GM23338 (cell line): ENCODE results near the gene ESYT2. TPM values are rescaled to one million over a fixed set of nuclear protein-coding genes. Genes with fewer than 3 reads are reported as not detected.

ENCODE experiments used
- ATAC-seq: fragments of 200-7000 bp; cut with Tn5 transposase; 3 replicates; pipeline ENCODE4 v1.9.1; 2020
- DNase-seq: peaks from one replicate; pipeline ENCODE4 v3.0.0-alpha.2; 2015; ENCODE audit warnings: low spot score
- H2AFZ ChIP-seq: fragments of 200-600 bp; sonication (generic); 2 replicates; pipeline ENCODE4 v1.8.0; 2016; ENCODE audit warnings: antibody characterized with exemption, mild to moderate bottlenecking, moderate library complexity
- H3F3A ChIP-seq: fragments of 200-600 bp; sonication (generic); replicated peaks from 2 replicates; pipeline ENCODE4 v1.8.0; 2017; ENCODE audit warnings: antibody characterized with exemption, mixed run types, low read depth
- H3K27ac ChIP-seq: fragments of 200-600 bp; sonication (generic); 2 replicates; pipeline ENCODE4 v1.6.1; 2016; ENCODE audit warnings: low read depth
- H3K27me3 ChIP-seq: fragments of 200-600 bp; sonication (generic); 2 replicates; pipeline ENCODE4 v1.8.0; 2016; ENCODE audit warnings: mild to moderate bottlenecking, mixed run types, moderate library complexity; ENCODE audit not compliant: insufficient read depth
- H3K36me3 ChIP-seq: fragments of 200-600 bp; sonication (generic); 2 replicates; pipeline ENCODE4 v1.8.0; 2016; ENCODE audit warnings: mild to moderate bottlenecking; ENCODE audit not compliant: insufficient read depth
- H3K4me1 ChIP-seq: fragments of 200-600 bp; sonication (generic); 2 replicates; pipeline ENCODE4 v1.8.0; 2016; ENCODE audit warnings: mild to moderate bottlenecking, moderate library complexity; ENCODE audit not compliant: insufficient read depth
- H3K4me2 ChIP-seq: fragments of 200-600 bp; sonication (generic); 2 replicates; pipeline ENCODE4 v1.7.1; 2017; ENCODE audit warnings: mixed run types
- H3K4me3 ChIP-seq: fragments of 200-600 bp; sonication (generic); 2 replicates; pipeline ENCODE4 v1.6.1; 2016; ENCODE audit warnings: mixed run types
- H3K79me2 ChIP-seq: fragments of 200-600 bp; sonication (generic); replicated peaks from 2 replicates; pipeline ENCODE4 v1.8.0; 2017; ENCODE audit warnings: mild to moderate bottlenecking; ENCODE audit not compliant: insufficient read depth
- H3K9me2 ChIP-seq: fragments of 200-600 bp; sonication (generic); 2 replicates; pipeline ENCODE4 v1.8.0; 2017; ENCODE audit not compliant: insufficient read depth
- H4K20me1 ChIP-seq: fragments of 200-600 bp; sonication (generic); replicated peaks from 2 replicates; pipeline ENCODE4 v1.8.0; 2017; ENCODE audit warnings: mild to moderate bottlenecking; ENCODE audit not compliant: insufficient read depth
- H3K27ac Mint-ChIP-seq: 2 replicates; pipeline ENCODE4 v1.8.0; 2020; ENCODE audit warnings: inconsistent platforms, mild to moderate bottlenecking, moderate library complexity, mixed read lengths
- H3K27me3 Mint-ChIP-seq: 3 replicates; pipeline ENCODE4 v1.8.0; 2022; ENCODE audit warnings: low read depth, mild to moderate bottlenecking, moderate library complexity, mixed read lengths, inconsistent platforms; ENCODE audit not compliant: insufficient read depth, poor library complexity
- H3K36me3 Mint-ChIP-seq: 3 replicates; pipeline ENCODE4 v1.8.0; 2021; ENCODE audit warnings: low read depth, mild to moderate bottlenecking, inconsistent platforms, moderate library complexity, mixed read lengths
- H3K4me1 Mint-ChIP-seq: 3 replicates; pipeline ENCODE4 v1.8.0; 2020; ENCODE audit warnings: mild to moderate bottlenecking, inconsistent platforms, mixed read lengths
- H3K4me3 Mint-ChIP-seq: 3 replicates; pipeline ENCODE4 v1.8.0; 2021; ENCODE audit warnings: moderate library complexity, mild to moderate bottlenecking, inconsistent platforms, mixed read lengths
- H3K9me3 Mint-ChIP-seq: 3 replicates; pipeline ENCODE4 v1.8.0; 2020; ENCODE audit warnings: moderate library complexity, mild to moderate bottlenecking, inconsistent platforms, mixed read lengths
- CREB1 ChIP-seq: fragments of 250-450 bp; sonication (Bioruptor Pico); IDR thresholded peaks from 2 replicates; pipeline ENCODE4 v1.5.0; 2020; ENCODE audit warnings: low read depth, mild to moderate bottlenecking, moderate library complexity
- EZH2 ChIP-seq: fragments of 200-600 bp; sonication (generic); IDR thresholded peaks from one replicate; pipeline ENCODE4 v1.8.0; 2017; ENCODE audit warnings: antibody characterized with exemption, mild to moderate bottlenecking, low read depth; ENCODE audit not compliant: unreplicated experiment
- EZH2phosphoT487 ChIP-seq: fragments of 200-600 bp; sonication (generic); IDR thresholded peaks from one replicate; pipeline ENCODE4 v1.8.1; 2018; ENCODE audit warnings: antibody characterized with exemption; ENCODE audit not compliant: unreplicated experiment
- JUNB ChIP-seq: IDR thresholded peaks from one replicate; pipeline ENCODE4 v1.6.1; 2016; ENCODE audit warnings: antibody characterized with exemption; ENCODE audit not compliant: unreplicated experiment
- NANOG ChIP-seq: IDR thresholded peaks from 2 replicates; pipeline ENCODE4 v1.6.1; 2016; ENCODE audit warnings: antibody characterized with exemption, borderline replicate concordance
- POLR2AphosphoS5 ChIP-seq: IDR thresholded peaks from 2 replicates; pipeline ENCODE4 v1.6.1; 2016; ENCODE audit warnings: antibody characterized with exemption, low read depth
- STAT1 ChIP-seq: IDR thresholded peaks from one replicate; pipeline ENCODE4 v1.6.1; 2016; ENCODE audit warnings: antibody characterized with exemption; ENCODE audit not compliant: unreplicated experiment
- ZNF114 ChIP-seq: fragments of 250-450 bp; sonication (Bioruptor Pico); IDR thresholded peaks from 2 replicates; pipeline ENCODE4 v1.5.0; 2020; ENCODE audit warnings: mild to moderate bottlenecking, moderate library complexity
- ZNF331 ChIP-seq: fragments of 250-450 bp; sonication (Bioruptor Pico); IDR thresholded peaks from 2 replicates; pipeline ENCODE4 v1.5.0; 2020; ENCODE audit warnings: low read depth, mild to moderate bottlenecking, moderate library complexity
- polyA plus RNA-seq: library from polyadenylated mRNA; unstranded; fragments of >200 nt; fragmentation: Nextera tagmentation; extraction: Ambion mirVana; gene quantifications from 2 replicates; pipeline ENCODE4 v1.2.1, GENCODE V29; 2016
- total RNA-seq: library from RNA; depleted of rRNA; stranded (reverse); fragments of >200 nt; shearing (Covaris generic); gene quantifications from 2 replicates; pipeline ENCODE4 v1.2.3, GENCODE V29; 2014
- TF ChIP-seq, protein P1 (sequence below): IDR thresholded peaks from 2 replicates; pipeline ENCODE4 v1.6.1; 2016; ENCODE audit warnings: antibody characterized with exemption
- TF ChIP-seq, protein P2 (sequence below): IDR thresholded peaks from one replicate; pipeline ENCODE4 v1.6.1; 2018; ENCODE audit warnings: antibody characterized with exemption; ENCODE audit not compliant: unreplicated experiment
- TF ChIP-seq, protein P3 (sequence below), 2 experiments: fragments of 200-600 bp in 1 of 2; sonication (generic) in 1 of 2; conservative IDR thresholded peaks; 2 replicates each; pipeline versions ENCODE4 v1.5.1 to v1.6.1; 2016 to 2017; ENCODE audit warnings: antibody characterized with exemption in 2 of 2, low read depth in 2 of 2, mild to moderate bottlenecking in 2 of 2, moderate library complexity in 1 of 2

Gene ESYT2
- total and polyA plus RNA-seq, 2 experiments from 2014 or later: 9.6 to 52.7 TPM

DNA sequence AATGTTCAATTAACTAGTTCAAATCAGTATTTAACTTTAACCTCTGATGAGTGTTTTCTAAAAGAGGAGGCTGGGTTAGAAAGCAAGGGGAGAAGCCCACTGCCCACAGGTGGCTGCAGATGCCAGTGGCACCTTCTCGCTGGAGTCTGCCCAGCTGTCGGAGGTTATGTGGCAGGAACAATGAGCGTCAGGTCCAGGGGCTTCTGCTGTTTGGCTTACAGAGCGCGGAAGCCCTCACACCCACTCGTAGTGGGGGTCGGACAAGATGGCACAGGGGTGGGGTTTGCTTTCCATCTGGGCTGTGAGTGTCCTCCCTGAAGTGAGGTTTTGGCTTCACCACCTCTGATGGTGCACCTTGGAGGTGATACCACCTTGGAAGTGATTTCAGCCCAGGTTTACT, 35.5 kb upstream of the ESYT2 start:
- Mint-ChIP-seq H3K27me3 (peaks cover 15% of the 10 kb centered on the region), H3K4me3 (peak overlapping the region; percentile 82; the same call in 1 of the 3 replicates), H3K9me3 (peaks cover 13% of the 10 kb centered on the region), H3K4me1 (peaks cover 41% of the 10 kb centered on the region), H3K36me3 (peaks cover 25% of the 10 kb centered on the region), H3K27ac (no peak overlapping the region)
- no peak for DNase-seq
- Histone ChIP-seq H2AFZ (no peak overlapping the region), H3K36me3 (no peaks in the 10 kb centered on the region), H3F3A (0 out of 2 replicates have a peak, but pooled peaks cover 3% of the 10 kb centered on the region), H3K9me2 (no peaks in the 10 kb centered on the region), H3K4me1 (peaks cover 22% of the 10 kb centered on the region), H3K79me2 (peaks cover 23% of the 10 kb centered on the region), H4K20me1 (0 out of 2 replicates have a peak, but pooled peaks cover 3% of the 10 kb centered on the region), H3K4me2 (no peak overlapping the region), H3K27ac (no peak overlapping the region), H3K4me3 (no peak overlapping the region), H3K27me3 (peaks cover 5% of the 10 kb centered on the region; the same call in 1 of the 2 replicates)
- TF ChIP-seq, protein P1, sequence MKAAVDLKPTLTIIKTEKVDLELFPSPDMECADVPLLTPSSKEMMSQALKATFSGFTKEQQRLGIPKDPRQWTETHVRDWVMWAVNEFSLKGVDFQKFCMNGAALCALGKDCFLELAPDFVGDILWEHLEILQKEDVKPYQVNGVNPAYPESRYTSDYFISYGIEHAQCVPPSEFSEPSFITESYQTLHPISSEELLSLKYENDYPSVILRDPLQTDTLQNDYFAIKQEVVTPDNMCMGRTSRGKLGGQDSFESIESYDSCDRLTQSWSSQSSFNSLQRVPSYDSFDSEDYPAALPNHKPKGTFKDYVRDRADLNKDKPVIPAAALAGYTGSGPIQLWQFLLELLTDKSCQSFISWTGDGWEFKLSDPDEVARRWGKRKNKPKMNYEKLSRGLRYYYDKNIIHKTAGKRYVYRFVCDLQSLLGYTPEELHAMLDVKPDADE: no peak
- no peak for ATAC-seq

DNA sequence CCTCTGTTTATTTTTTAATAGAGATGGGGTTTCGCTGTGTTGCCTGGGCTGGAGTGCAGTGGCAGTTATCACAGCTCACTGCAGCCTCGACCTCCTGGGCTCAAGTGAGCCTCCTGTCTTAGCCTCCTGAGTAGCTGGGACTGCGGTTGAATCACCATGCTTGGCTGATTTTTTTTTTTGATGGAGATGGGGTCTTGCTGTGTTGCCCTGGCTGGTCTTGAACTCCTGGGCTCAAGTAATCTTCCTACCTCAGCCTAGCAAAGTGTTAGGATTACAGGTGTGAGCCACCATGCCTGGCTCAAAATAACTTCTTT, 35.2 kb upstream of the ESYT2 start:
- H3K27ac Mint-ChIP-seq: no peak overlapping the region
- peaks cover 25% of the 10 kb centered on the region for H3K36me3 Mint-ChIP-seq
- TF ChIP-seq ZNF331 (CRISPR knock-in tag) (no peak), POLR2AphosphoS5 (no peak), JUNB (no peak), ZNF114 (CRISPR knock-in tag) (no peak), EZH2phosphoT487 (no peak), CREB1 (CRISPR knock-in tag) (no peak), STAT1 (no peak), NANOG (no peak), EZH2 (no peak)
- TF ChIP-seq, protein P1: no peak
- TF ChIP-seq, protein P2, sequence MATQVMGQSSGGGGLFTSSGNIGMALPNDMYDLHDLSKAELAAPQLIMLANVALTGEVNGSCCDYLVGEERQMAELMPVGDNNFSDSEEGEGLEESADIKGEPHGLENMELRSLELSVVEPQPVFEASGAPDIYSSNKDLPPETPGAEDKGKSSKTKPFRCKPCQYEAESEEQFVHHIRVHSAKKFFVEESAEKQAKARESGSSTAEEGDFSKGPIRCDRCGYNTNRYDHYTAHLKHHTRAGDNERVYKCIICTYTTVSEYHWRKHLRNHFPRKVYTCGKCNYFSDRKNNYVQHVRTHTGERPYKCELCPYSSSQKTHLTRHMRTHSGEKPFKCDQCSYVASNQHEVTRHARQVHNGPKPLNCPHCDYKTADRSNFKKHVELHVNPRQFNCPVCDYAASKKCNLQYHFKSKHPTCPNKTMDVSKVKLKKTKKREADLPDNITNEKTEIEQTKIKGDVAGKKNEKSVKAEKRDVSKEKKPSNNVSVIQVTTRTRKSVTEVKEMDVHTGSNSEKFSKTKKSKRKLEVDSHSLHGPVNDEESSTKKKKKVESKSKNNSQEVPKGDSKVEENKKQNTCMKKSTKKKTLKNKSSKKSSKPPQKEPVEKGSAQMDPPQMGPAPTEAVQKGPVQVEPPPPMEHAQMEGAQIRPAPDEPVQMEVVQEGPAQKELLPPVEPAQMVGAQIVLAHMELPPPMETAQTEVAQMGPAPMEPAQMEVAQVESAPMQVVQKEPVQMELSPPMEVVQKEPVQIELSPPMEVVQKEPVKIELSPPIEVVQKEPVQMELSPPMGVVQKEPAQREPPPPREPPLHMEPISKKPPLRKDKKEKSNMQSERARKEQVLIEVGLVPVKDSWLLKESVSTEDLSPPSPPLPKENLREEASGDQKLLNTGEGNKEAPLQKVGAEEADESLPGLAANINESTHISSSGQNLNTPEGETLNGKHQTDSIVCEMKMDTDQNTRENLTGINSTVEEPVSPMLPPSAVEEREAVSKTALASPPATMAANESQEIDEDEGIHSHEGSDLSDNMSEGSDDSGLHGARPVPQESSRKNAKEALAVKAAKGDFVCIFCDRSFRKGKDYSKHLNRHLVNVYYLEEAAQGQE: no peak
- TF ChIP-seq, protein P3, sequence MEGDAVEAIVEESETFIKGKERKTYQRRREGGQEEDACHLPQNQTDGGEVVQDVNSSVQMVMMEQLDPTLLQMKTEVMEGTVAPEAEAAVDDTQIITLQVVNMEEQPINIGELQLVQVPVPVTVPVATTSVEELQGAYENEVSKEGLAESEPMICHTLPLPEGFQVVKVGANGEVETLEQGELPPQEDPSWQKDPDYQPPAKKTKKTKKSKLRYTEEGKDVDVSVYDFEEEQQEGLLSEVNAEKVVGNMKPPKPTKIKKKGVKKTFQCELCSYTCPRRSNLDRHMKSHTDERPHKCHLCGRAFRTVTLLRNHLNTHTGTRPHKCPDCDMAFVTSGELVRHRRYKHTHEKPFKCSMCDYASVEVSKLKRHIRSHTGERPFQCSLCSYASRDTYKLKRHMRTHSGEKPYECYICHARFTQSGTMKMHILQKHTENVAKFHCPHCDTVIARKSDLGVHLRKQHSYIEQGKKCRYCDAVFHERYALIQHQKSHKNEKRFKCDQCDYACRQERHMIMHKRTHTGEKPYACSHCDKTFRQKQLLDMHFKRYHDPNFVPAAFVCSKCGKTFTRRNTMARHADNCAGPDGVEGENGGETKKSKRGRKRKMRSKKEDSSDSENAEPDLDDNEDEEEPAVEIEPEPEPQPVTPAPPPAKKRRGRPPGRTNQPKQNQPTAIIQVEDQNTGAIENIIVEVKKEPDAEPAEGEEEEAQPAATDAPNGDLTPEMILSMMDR (conservative IDR thresholded peaks at IDR 0.05; ENCODE audit: low read depth in 2 of 2): no peak

More for the DNA sequence above, 35.2 kb upstream of the ESYT2 start:
- Histone ChIP-seq H3F3A (0 out of 2 replicates have a peak, but pooled peaks cover 3% of the 10 kb centered on the region), H3K79me2 (peaks cover 26% of the 10 kb centered on the region), H3K27ac (no peak overlapping the region), H3K27me3 (peaks cover 5% of the 10 kb centered on the region; the same call in 1 of the 2 replicates), H3K4me1 (peaks cover 25% of the 10 kb centered on the region), H2AFZ (no peak overlapping the region), H3K4me2 (peak overlapping the region; percentile 80), H3K36me3 (no peaks in the 10 kb centered on the region), H3K4me3 (peak overlapping the region; percentile 57), H4K20me1 (0 out of 2 replicates have a peak, but pooled peaks cover 3% of the 10 kb centered on the region), H3K9me2 (no peaks in the 10 kb centered on the region)
- ATAC-seq (no peak), DNase-seq (no peak)
- H3K9me3 Mint-ChIP-seq: peaks cover 13% of the 10 kb centered on the region
- H3K4me1 Mint-ChIP-seq: peaks cover 44% of the 10 kb centered on the region
- H3K27me3 Mint-ChIP-seq: peaks cover 15% of the 10 kb centered on the region
- H3K4me3 Mint-ChIP-seq: peak overlapping the region; percentile 82
